Fibroblast of lung (primary cell): ENCODE data around the gene RIOK3. TPM values are rescaled to one million over a fixed set of nuclear protein-coding genes. Genes with fewer than 3 reads are reported as not detected.
A peak's percentile ranks its signal among the peaks of the same experiment; 100 is the strongest.

Experiments used
- DNase-seq, 2 donors: peaks; one replicate each; pipeline versions ENCODE4 v3.0.0 to v3.0.0-alpha.2; 2010; ENCODE audit warnings: low read depth in 2 of 2
- H2AFZ ChIP-seq: 2 replicates; pipeline ENCODE4 v1.5.1; 2012; ENCODE audit warnings: low read length, control low read depth, inconsistent platforms
- H3K27ac ChIP-seq: 2 replicates; pipeline ENCODE4 v1.5.1; 2011; ENCODE audit warnings: low read length, control low read depth; ENCODE audit not compliant: insufficient read depth
- H3K27me3 ChIP-seq: 2 replicates; pipeline ENCODE4 v1.5.1; 2011; ENCODE audit warnings: mild to moderate bottlenecking, low read length; ENCODE audit not compliant: control insufficient read depth, insufficient read depth
- H3K36me3 ChIP-seq: 2 replicates; pipeline ENCODE4 v1.5.1; 2011; ENCODE audit warnings: low read length; ENCODE audit not compliant: control insufficient read depth, insufficient read depth
- H3K4me1 ChIP-seq: 2 replicates; pipeline ENCODE4 v1.5.1; 2011; ENCODE audit warnings: low read length; ENCODE audit not compliant: control insufficient read depth, insufficient read depth; ENCODE audit errors: extremely low read depth
- H3K4me2 ChIP-seq: 2 replicates; pipeline ENCODE4 v1.5.1; 2011; ENCODE audit warnings: low read length, control low read depth; ENCODE audit not compliant: insufficient read depth; ENCODE audit errors: extremely low read depth
- H3K4me3 ChIP-seq, 4 experiments: fragments of 200-600 bp in 1 of 4; sonication (generic) in 1 of 4; replicated peaks in 1 of 4; 2 replicates each; pipeline ENCODE4 v1.5.1; 2011 to 2016; ENCODE audit warnings: low read length in 4 of 4, low read depth in 3 of 4, mild to moderate bottlenecking in 3 of 4, control low read depth in 2 of 4, inconsistent platforms in 1 of 4, mixed read lengths in 1 of 4; ENCODE audit not compliant: insufficient read depth in 1 of 4; ENCODE audit errors: control extremely low read depth in 1 of 4
- H3K79me2 ChIP-seq: 2 replicates; pipeline ENCODE4 v1.5.1; 2012; ENCODE audit warnings: mild to moderate bottlenecking, low read length, inconsistent platforms; ENCODE audit not compliant: control insufficient read depth, insufficient read depth
- H3K9ac ChIP-seq: 2 replicates; pipeline ENCODE4 v1.5.1; 2011; ENCODE audit warnings: mild to moderate bottlenecking, low read length, control low read depth; ENCODE audit not compliant: insufficient read depth
- H3K9me3 ChIP-seq: 2 replicates; pipeline ENCODE4 v1.5.1; 2012; ENCODE audit warnings: low read depth, low read length; ENCODE audit not compliant: control insufficient read depth, insufficient read depth
- H4K20me1 ChIP-seq: 2 replicates; pipeline ENCODE4 v1.5.1; 2011; ENCODE audit warnings: low read length; ENCODE audit not compliant: control insufficient read depth, insufficient read depth; ENCODE audit errors: extremely low read depth
- CTCF ChIP-seq, 2 donors: IDR thresholded peaks in 1 of 2; conservative IDR thresholded peaks in 1 of 2; 1 replicate in 1 of 2; 2 replicates in 1 of 2; pipeline ENCODE4 v1.5.1; 2011 to 2012; ENCODE audit warnings: low read length in 2 of 2, control low read depth in 1 of 2, inconsistent platforms in 1 of 2, low read depth in 1 of 2, mild to moderate bottlenecking in 1 of 2
- EZH2 ChIP-seq: IDR thresholded peaks from 2 replicates; pipeline ENCODE4 v1.5.1; 2012; ENCODE audit warnings: low read length, control low read depth, mild to moderate bottlenecking; ENCODE audit errors: missing control alignments
- polyA plus RNA-seq, 2 donors: library from polyadenylated mRNA; depleted of rRNA in 1 of 2; stranded (reverse) in 1 of 2; unstranded in 1 of 2; fragments of >200 nt; gene quantifications; 2 replicates each; pipeline ENCODE4 v1.2.1, GENCODE V29; 2011 to 2012; ENCODE audit warnings: missing spikeins in 1 of 2
- total RNA-seq: library from RNA; depleted of rRNA; stranded (reverse); fragments of >200 nt; gene quantifications from 2 replicates; pipeline ENCODE4 v1.2.1, GENCODE V29; 2014

RIOK3 gene
- total and polyA plus RNA-seq, 2 donors (not counting 1 experiment from before 2014, with no cell fraction given), result 48.4 to 78.8 TPM

- Histone ChIP-seq H2AFZ (no peak overlapping the region), H3K9ac (no peak overlapping the region), H3K36me3 (no peaks in the 10 kb centered on the region), H3K4me3 (no peak overlapping the region), H3K27ac (no peak overlapping the region), H3K79me2 (peaks cover 31% of the 10 kb centered on the region), H3K4me1 (peaks cover 3% of the 10 kb centered on the region), H4K20me1 (peaks cover 1% of the 10 kb centered on the region), H3K9me3 (no peaks in the 10 kb centered on the region), H3K4me2 (no peak overlapping the region), H3K27me3 (no peaks in the 10 kb centered on the region)
- TF ChIP-seq EZH2 (no peak), CTCF (conservative IDR thresholded peaks at IDR 0.05 in 1 of 2, IDR thresholded peaks at IDR 0.05 in 1 of 2; ENCODE audit: low read depth in 1 of 2, low read length in 2 of 2) (no peak)
- no peak for DNase-seq
Measured at GRCh38 chr18:23451491-23451890, 1.6 kb upstream of the RIOK3 start.

- peak overlapping the region; percentile 19 for H2AFZ ChIP-seq
- H3K4me3 ChIP-seq, result peak overlapping the region; percentile 96 to 99 (median 97)
- H3K27me3 ChIP-seq, result no peaks in the 10 kb centered on the region
- peaks cover 39% of the 10 kb centered on the region for H3K79me2 ChIP-seq
- H3K36me3 ChIP-seq, result no peaks in the 10 kb centered on the region
- H3K4me2 ChIP-seq, result peak overlapping the region; percentile 95
- H4K20me1 ChIP-seq, result peaks cover 1% of the 10 kb centered on the region
- TF ChIP-seq EZH2 (no peak), CTCF (conservative IDR thresholded peaks at IDR 0.05 in 1 of 2, IDR thresholded peaks at IDR 0.05 in 1 of 2; ENCODE audit: low read depth in 1 of 2, low read length in 2 of 2) (no peak)
- H3K9ac ChIP-seq, result no peak overlapping the region
- DNase-seq, result no peak
- peak overlapping the region; percentile 94 for H3K27ac ChIP-seq
- peaks cover 3% of the 10 kb centered on the region for H3K4me1 ChIP-seq
- no peaks in the 10 kb centered on the region for H3K9me3 ChIP-seq
Measured at GRCh38 chr18:23452347-23452727, 750 bp upstream of the RIOK3 start.

- Histone ChIP-seq H3K4me1 (peaks cover 3% of the 10 kb centered on the region), H3K4me3 (peak overlapping the region; percentile 96 to 99 (median 97)), H3K4me2 (peak overlapping the region; percentile 92), H3K9me3 (no peaks in the 10 kb centered on the region), H4K20me1 (peaks cover 1% of the 10 kb centered on the region), H3K9ac (peak overlapping the region; percentile 92), H2AFZ (peak overlapping the region; percentile 93), H3K79me2 (peaks cover 53% of the 10 kb centered on the region), H3K27ac (peak overlapping the region; percentile 94), H3K36me3 (no peaks in the 10 kb centered on the region), H3K27me3 (no peaks in the 10 kb centered on the region)
- DNase-seq, result peak; percentile 56 to 74
- TF ChIP-seq CTCF (conservative IDR thresholded peaks at IDR 0.05 in 1 of 2, IDR thresholded peaks at IDR 0.05 in 1 of 2; ENCODE audit: low read depth in 1 of 2, low read length in 2 of 2), result no peak
- TF ChIP-seq EZH2, result no peak
Measured at GRCh38 chr18:23453680-23454058, 582 bp downstream of the RIOK3 start.
